Fibroblast of lung (primary cell): ENCODE measurements around the gene MYLK.

Experiments
- CTCF ChIP-seq, 2 donors: IDR thresholded peaks in 1 of 2; conservative IDR thresholded peaks in 1 of 2; 1 replicate in 1 of 2; 2 replicates in 1 of 2; pipeline ENCODE4 v1.5.1; 2011 to 2012; ENCODE audit warnings: low read length in 2 of 2, control low read depth in 1 of 2, inconsistent platforms in 1 of 2, low read depth in 1 of 2, mild to moderate bottlenecking in 1 of 2
- EZH2 ChIP-seq: IDR thresholded peaks from 2 replicates; pipeline ENCODE4 v1.5.1; 2012; ENCODE audit warnings: low read length, control low read depth, mild to moderate bottlenecking; ENCODE audit errors: missing control alignments

- TF ChIP-seq EZH2 (no peak), CTCF (conservative IDR thresholded peaks at IDR 0.05 in 1 of 2, IDR thresholded peaks at IDR 0.05 in 1 of 2; ENCODE audit: low read depth in 1 of 2, low read length in 2 of 2) (no peak)
These were observed 144.4 kb downstream of the MYLK start for GRCh38 chr3:123739754-123740153.
